HEK293 (cell line): ENCODE data around the gene NEO1.

Source experiments
- GLIS2 ChIP-seq: fragments of 450-650 bp; formaldehyde crosslinking; IDR thresholded peaks from 2 replicates; pipeline ENCODE4 v1.5.1; 2016; ENCODE audit warnings: missing biosample characterization, missing genetic modification characterization
- SP2 ChIP-seq: fragments of 450-650 bp; formaldehyde crosslinking; IDR thresholded peaks from 2 replicates; pipeline ENCODE4 v1.5.1; 2016; ENCODE audit warnings: missing biosample characterization, missing genetic modification characterization
- TCF7L2 ChIP-seq: IDR thresholded peaks from 2 replicates; pipeline ENCODE4 v1.6.1; 2011; ENCODE audit warnings: low read depth, mild to moderate bottlenecking, inconsistent platforms, low read length, moderate library complexity, borderline replicate concordance
- WT1 ChIP-seq: fragments of 450-650 bp; formaldehyde crosslinking; IDR thresholded peaks from 2 replicates; pipeline ENCODE4 v1.5.1; 2016; ENCODE audit warnings: missing biosample characterization, missing genetic modification characterization
- ZBTB17 ChIP-seq: fragments of 450-650 bp; formaldehyde crosslinking; IDR thresholded peaks from 2 replicates; pipeline ENCODE4 v1.5.1; 2016; ENCODE audit warnings: missing biosample characterization, missing genetic modification characterization
- ZBTB8A ChIP-seq: fragments of 450-650 bp; formaldehyde crosslinking; IDR thresholded peaks from 2 replicates; pipeline ENCODE4 v1.5.1; 2016; ENCODE audit warnings: missing biosample characterization, missing genetic modification characterization
- ZFHX2 ChIP-seq: fragments of 450-650 bp; formaldehyde crosslinking; conservative IDR thresholded peaks from 2 replicates; pipeline ENCODE4 v1.5.1; 2016; ENCODE audit warnings: missing biosample characterization, missing genetic modification characterization
- ZFP41 ChIP-seq: fragments of 450-650 bp; formaldehyde crosslinking; IDR thresholded peaks from 2 replicates; pipeline ENCODE4 v1.5.1; 2016; ENCODE audit warnings: missing biosample characterization, missing genetic modification characterization, borderline replicate concordance
- ZIC2 ChIP-seq: fragments of 450-650 bp; formaldehyde crosslinking; IDR thresholded peaks from 2 replicates; pipeline ENCODE4 v1.5.1; 2016; ENCODE audit warnings: missing biosample characterization, missing genetic modification characterization
- ZNF114 ChIP-seq: fragments of 450-650 bp; formaldehyde crosslinking; IDR thresholded peaks from 2 replicates; pipeline ENCODE4 v1.5.0; 2017; ENCODE audit warnings: missing biosample characterization, missing genetic modification characterization
- ZNF138 ChIP-seq: fragments of 450-650 bp; formaldehyde crosslinking; IDR thresholded peaks from 2 replicates; pipeline ENCODE4 v1.5.1; 2016; ENCODE audit warnings: missing biosample characterization, missing genetic modification characterization, borderline replicate concordance
- ZNF184 ChIP-seq: fragments of 450-650 bp; IDR thresholded peaks from 2 replicates; pipeline ENCODE4 v1.5.1; 2018; ENCODE audit warnings: missing biosample characterization, mild to moderate bottlenecking, missing genetic modification characterization
- ZNF341 ChIP-seq: fragments of 450-650 bp; formaldehyde crosslinking; IDR thresholded peaks from 2 replicates; pipeline ENCODE4; 2016; ENCODE audit warnings: low read depth, missing biosample characterization, missing genetic modification characterization
- ZNF391 ChIP-seq: fragments of 450-650 bp; formaldehyde crosslinking; IDR thresholded peaks from 2 replicates; pipeline ENCODE4 v1.5.1; 2016; ENCODE audit warnings: low read depth, missing biosample characterization, missing genetic modification characterization, borderline replicate concordance
- ZNF561 ChIP-seq: fragments of 450-650 bp; IDR thresholded peaks from 2 replicates; pipeline ENCODE4 v1.5.1; 2018; ENCODE audit warnings: missing biosample characterization, missing genetic modification characterization, borderline replicate concordance
- ZNF707 ChIP-seq: fragments of 450-650 bp; formaldehyde crosslinking; IDR thresholded peaks from 2 replicates; pipeline ENCODE4 v1.5.1; 2016; ENCODE audit warnings: missing biosample characterization, missing genetic modification characterization
- ZNF76 ChIP-seq: fragments of 450-650 bp; formaldehyde crosslinking; IDR thresholded peaks from 2 replicates; pipeline ENCODE4; 2016; ENCODE audit warnings: low read depth, missing biosample characterization, missing genetic modification characterization, borderline replicate concordance
- ZNF776 ChIP-seq: fragments of 450-650 bp; formaldehyde crosslinking; IDR thresholded peaks from 2 replicates; pipeline ENCODE4 v1.5.0; 2017; ENCODE audit warnings: missing biosample characterization, missing genetic modification characterization, borderline replicate concordance
- TF ChIP-seq, protein P1 (sequence below): fragments of 450-650 bp; IDR thresholded peaks from 2 replicates; pipeline ENCODE4 v1.5.1; 2018; ENCODE audit warnings: missing biosample characterization, missing genetic modification characterization
- TF ChIP-seq, protein P2 (sequence below): fragments of 450-650 bp; formaldehyde crosslinking; IDR thresholded peaks from 2 replicates; pipeline ENCODE4 v1.5.1; 2016; ENCODE audit warnings: missing biosample characterization, missing genetic modification characterization
- TF ChIP-seq, protein P3 (sequence below): fragments of 450-650 bp; formaldehyde crosslinking; IDR thresholded peaks from 2 replicates; pipeline ENCODE4 v1.5.1; 2016; ENCODE audit warnings: missing biosample characterization, missing genetic modification characterization
- TF ChIP-seq, protein P4 (sequence below): fragments of 450-650 bp; formaldehyde crosslinking; IDR thresholded peaks from 2 replicates; pipeline ENCODE4 v1.5.1; 2016; ENCODE audit warnings: missing biosample characterization, missing genetic modification characterization, borderline replicate concordance
- TF ChIP-seq, protein P5 (sequence below): fragments of 450-650 bp; formaldehyde crosslinking; IDR thresholded peaks from 2 replicates; pipeline ENCODE4 v1.5.1; 2016; ENCODE audit warnings: missing biosample characterization, missing genetic modification characterization
- TF ChIP-seq, protein P6 (sequence below): fragments of 450-650 bp; formaldehyde crosslinking; IDR thresholded peaks from 2 replicates; pipeline ENCODE4 v1.5.1; 2016; ENCODE audit warnings: missing biosample characterization, missing genetic modification characterization
- TF ChIP-seq, protein P7 (sequence below): fragments of 450-650 bp; IDR thresholded peaks from 2 replicates; pipeline ENCODE4 v1.5.1; 2018; ENCODE audit warnings: missing biosample characterization, mild to moderate bottlenecking, missing genetic modification characterization

NEO1 gene

DNA sequence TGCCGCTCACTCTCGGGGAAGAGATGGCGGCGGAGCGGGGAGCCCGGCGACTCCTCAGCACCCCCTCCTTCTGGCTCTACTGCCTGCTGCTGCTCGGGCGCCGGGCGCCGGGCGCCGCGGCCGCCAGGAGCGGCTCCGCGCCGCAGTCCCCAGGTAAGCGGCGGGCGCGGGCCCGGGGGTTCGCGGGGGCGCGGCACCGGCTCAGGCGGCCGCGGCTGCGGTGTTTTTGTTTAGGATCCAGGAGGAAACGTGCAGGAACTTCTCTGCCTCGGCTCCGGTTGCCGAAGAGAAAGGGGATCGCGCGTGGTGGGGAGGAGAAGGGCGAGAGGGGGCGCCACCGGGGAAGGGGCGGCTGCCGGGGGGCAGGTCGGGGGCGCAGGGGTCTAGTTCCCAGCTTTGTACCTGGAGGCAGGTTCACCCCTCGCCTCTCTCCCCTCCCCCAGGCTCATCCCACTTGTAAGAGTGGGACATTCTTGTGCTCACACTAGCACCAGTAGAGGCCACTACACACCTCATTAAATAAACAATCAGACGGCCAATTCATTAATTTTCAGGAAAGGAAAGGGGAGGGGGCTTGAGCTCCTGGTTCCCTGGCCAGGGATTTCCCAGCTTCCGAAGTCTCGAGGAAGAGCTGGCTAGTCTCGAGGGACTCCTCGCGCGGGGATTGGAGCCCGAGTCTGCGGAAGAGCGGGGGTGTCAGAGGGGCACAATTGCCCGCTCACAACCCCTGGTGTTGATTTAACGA lies 562 bp downstream of the NEO1 start (continued):
- TF ChIP-seq ZBTB17 (tag by site-specific recombination) (peak; percentile 96), SP2 (tag by site-specific recombination) (peak; percentile 71), ZNF391 (tag by site-specific recombination) (0 out of 2 replicates have a peak, but pooled peaks have one; percentile 19), WT1 (tag by site-specific recombination) (peak; percentile 44; the same call in 1 of the 2 replicates), ZNF114 (no peak), ZFP41 (tag by site-specific recombination) (no peak), ZNF707 (tag by site-specific recombination) (no peak), ZNF561 (tag by site-specific recombination) (peak; percentile 84; the same call in 1 of the 2 replicates), ZNF341 (tag by site-specific recombination) (peak; percentile 97), ZNF184 (no peak), ZBTB8A (tag by site-specific recombination) (peak; percentile 88), ZNF76 (peak; percentile 61; the same call in 1 of the 2 replicates), TCF7L2 (0 out of 2 replicates have a peak, but pooled peaks have one; percentile 49), ZIC2 (tag by site-specific recombination) (peak; percentile 23; the same call in 1 of the 2 replicates), GLIS2 (tag by site-specific recombination) (peak; percentile 78), ZNF776 (tag by site-specific recombination) (no peak), ZNF138 (tag by site-specific recombination) (no peak), ZFHX2 (tag by site-specific recombination) (peak; percentile 80)
- TF ChIP-seq, protein P1, sequence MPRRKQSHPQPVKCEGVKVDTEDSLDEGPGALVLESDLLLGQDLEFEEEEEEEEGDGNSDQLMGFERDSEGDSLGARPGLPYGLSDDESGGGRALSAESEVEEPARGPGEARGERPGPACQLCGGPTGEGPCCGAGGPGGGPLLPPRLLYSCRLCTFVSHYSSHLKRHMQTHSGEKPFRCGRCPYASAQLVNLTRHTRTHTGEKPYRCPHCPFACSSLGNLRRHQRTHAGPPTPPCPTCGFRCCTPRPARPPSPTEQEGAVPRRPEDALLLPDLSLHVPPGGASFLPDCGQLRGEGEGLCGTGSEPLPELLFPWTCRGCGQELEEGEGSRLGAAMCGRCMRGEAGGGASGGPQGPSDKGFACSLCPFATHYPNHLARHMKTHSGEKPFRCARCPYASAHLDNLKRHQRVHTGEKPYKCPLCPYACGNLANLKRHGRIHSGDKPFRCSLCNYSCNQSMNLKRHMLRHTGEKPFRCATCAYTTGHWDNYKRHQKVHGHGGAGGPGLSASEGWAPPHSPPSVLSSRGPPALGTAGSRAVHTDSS (tag by site-specific recombination), result peak; percentile 77; the same call in 1 of the 2 replicates
- TF ChIP-seq, protein P2, sequence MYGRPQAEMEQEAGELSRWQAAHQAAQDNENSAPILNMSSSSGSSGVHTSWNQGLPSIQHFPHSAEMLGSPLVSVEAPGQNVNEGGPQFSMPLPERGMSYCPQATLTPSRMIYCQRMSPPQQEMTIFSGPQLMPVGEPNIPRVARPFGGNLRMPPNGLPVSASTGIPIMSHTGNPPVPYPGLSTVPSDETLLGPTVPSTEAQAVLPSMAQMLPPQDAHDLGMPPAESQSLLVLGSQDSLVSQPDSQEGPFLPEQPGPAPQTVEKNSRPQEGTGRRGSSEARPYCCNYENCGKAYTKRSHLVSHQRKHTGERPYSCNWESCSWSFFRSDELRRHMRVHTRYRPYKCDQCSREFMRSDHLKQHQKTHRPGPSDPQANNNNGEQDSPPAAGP, result 0 out of 2 replicates have a peak, but pooled peaks have one; percentile 30
- TF ChIP-seq, protein P3, sequence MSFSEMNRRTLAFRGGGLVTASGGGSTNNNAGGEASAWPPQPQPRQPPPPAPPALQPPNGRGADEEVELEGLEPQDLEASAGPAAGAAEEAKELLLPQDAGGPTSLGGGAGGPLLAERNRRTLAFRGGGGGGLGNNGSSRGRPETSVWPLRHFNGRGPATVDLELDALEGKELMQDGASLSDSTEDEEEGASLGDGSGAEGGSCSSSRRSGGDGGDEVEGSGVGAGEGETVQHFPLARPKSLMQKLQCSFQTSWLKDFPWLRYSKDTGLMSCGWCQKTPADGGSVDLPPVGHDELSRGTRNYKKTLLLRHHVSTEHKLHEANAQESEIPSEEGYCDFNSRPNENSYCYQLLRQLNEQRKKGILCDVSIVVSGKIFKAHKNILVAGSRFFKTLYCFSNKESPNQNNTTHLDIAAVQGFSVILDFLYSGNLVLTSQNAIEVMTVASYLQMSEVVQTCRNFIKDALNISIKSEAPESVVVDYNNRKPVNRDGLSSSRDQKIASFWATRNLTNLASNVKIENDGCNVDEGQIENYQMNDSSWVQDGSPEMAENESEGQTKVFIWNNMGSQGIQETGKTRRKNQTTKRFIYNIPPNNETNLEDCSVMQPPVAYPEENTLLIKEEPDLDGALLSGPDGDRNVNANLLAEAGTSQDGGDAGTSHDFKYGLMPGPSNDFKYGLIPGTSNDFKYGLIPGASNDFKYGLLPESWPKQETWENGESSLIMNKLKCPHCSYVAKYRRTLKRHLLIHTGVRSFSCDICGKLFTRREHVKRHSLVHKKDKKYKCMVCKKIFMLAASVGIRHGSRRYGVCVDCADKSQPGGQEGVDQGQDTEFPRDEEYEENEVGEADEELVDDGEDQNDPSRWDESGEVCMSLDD (tag by site-specific recombination), result peak; percentile 78
- TF ChIP-seq, protein P4, sequence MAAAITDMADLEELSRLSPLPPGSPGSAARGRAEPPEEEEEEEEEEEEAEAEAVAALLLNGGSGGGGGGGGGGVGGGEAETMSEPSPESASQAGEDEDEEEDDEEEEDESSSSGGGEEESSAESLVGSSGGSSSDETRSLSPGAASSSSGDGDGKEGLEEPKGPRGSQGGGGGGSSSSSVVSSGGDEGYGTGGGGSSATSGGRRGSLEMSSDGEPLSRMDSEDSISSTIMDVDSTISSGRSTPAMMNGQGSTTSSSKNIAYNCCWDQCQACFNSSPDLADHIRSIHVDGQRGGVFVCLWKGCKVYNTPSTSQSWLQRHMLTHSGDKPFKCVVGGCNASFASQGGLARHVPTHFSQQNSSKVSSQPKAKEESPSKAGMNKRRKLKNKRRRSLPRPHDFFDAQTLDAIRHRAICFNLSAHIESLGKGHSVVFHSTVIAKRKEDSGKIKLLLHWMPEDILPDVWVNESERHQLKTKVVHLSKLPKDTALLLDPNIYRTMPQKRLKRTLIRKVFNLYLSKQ (tag by site-specific recombination), result no peak
- TF ChIP-seq, protein P5, sequence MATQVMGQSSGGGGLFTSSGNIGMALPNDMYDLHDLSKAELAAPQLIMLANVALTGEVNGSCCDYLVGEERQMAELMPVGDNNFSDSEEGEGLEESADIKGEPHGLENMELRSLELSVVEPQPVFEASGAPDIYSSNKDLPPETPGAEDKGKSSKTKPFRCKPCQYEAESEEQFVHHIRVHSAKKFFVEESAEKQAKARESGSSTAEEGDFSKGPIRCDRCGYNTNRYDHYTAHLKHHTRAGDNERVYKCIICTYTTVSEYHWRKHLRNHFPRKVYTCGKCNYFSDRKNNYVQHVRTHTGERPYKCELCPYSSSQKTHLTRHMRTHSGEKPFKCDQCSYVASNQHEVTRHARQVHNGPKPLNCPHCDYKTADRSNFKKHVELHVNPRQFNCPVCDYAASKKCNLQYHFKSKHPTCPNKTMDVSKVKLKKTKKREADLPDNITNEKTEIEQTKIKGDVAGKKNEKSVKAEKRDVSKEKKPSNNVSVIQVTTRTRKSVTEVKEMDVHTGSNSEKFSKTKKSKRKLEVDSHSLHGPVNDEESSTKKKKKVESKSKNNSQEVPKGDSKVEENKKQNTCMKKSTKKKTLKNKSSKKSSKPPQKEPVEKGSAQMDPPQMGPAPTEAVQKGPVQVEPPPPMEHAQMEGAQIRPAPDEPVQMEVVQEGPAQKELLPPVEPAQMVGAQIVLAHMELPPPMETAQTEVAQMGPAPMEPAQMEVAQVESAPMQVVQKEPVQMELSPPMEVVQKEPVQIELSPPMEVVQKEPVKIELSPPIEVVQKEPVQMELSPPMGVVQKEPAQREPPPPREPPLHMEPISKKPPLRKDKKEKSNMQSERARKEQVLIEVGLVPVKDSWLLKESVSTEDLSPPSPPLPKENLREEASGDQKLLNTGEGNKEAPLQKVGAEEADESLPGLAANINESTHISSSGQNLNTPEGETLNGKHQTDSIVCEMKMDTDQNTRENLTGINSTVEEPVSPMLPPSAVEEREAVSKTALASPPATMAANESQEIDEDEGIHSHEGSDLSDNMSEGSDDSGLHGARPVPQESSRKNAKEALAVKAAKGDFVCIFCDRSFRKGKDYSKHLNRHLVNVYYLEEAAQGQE, result no peak
- TF ChIP-seq, protein P6, sequence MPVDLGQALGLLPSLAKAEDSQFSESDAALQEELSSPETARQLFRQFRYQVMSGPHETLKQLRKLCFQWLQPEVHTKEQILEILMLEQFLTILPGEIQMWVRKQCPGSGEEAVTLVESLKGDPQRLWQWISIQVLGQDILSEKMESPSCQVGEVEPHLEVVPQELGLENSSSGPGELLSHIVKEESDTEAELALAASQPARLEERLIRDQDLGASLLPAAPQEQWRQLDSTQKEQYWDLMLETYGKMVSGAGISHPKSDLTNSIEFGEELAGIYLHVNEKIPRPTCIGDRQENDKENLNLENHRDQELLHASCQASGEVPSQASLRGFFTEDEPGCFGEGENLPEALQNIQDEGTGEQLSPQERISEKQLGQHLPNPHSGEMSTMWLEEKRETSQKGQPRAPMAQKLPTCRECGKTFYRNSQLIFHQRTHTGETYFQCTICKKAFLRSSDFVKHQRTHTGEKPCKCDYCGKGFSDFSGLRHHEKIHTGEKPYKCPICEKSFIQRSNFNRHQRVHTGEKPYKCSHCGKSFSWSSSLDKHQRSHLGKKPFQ (tag by site-specific recombination), result peak; percentile 99
- TF ChIP-seq, protein P7, sequence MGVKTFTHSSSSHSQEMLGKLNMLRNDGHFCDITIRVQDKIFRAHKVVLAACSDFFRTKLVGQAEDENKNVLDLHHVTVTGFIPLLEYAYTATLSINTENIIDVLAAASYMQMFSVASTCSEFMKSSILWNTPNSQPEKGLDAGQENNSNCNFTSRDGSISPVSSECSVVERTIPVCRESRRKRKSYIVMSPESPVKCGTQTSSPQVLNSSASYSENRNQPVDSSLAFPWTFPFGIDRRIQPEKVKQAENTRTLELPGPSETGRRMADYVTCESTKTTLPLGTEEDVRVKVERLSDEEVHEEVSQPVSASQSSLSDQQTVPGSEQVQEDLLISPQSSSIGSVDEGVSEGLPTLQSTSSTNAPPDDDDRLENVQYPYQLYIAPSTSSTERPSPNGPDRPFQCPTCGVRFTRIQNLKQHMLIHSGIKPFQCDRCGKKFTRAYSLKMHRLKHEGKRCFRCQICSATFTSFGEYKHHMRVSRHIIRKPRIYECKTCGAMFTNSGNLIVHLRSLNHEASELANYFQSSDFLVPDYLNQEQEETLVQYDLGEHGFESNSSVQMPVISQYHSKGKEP (tag by site-specific recombination), result peak; percentile 29; the same call in 1 of the 2 replicates
